Bronchial epithelial cell (primary cell): Measurements from ENCODE around the gene NFILZ. TPM values are rescaled to one million over a fixed set of nuclear protein-coding genes. Genes with fewer than 3 reads are reported as not detected.

ENCODE experiments used
- DNase-seq: peaks from one replicate; pipeline ENCODE4 v3.0.0-alpha.2; 2010; ENCODE audit warnings: low read depth
- FAIRE-seq: peaks from 2 replicates; lab custom pipeline; 2011; peaks lifted over from hg19 to GRCh38; lab: Jason Lieb, UNC
- H3K27me3 ChIP-seq: 2 replicates; pipeline ENCODE4 v1.5.1; 2011; ENCODE audit warnings: low read length; ENCODE audit not compliant: control insufficient read depth, insufficient read depth
- H3K36me3 ChIP-seq: 2 replicates; pipeline ENCODE4 v1.5.1; 2011; ENCODE audit warnings: low read length; ENCODE audit not compliant: control insufficient read depth, insufficient read depth
- H3K4me3 ChIP-seq: 2 replicates; pipeline ENCODE4 v1.5.1; 2011; ENCODE audit warnings: mild to moderate bottlenecking, low read depth, low read length, control low read depth
- total RNA-seq: library from RNA; depleted of rRNA; stranded (reverse); fragments of >200 nt; gene quantifications from 2 replicates; pipeline ENCODE4 v1.2.1, GENCODE V29; 2014
- TF ChIP-seq, protein P1 (sequence below): IDR thresholded peaks from 2 replicates; pipeline ENCODE4 v1.5.1; 2011; ENCODE audit warnings: mild to moderate bottlenecking, moderate library complexity, low read length, control low read depth, inconsistent platforms; ENCODE audit not compliant: insufficient read depth, severe bottlenecking

NFILZ gene
- total RNA-seq, 1 donor from 2014 or later = not detected

DNA sequence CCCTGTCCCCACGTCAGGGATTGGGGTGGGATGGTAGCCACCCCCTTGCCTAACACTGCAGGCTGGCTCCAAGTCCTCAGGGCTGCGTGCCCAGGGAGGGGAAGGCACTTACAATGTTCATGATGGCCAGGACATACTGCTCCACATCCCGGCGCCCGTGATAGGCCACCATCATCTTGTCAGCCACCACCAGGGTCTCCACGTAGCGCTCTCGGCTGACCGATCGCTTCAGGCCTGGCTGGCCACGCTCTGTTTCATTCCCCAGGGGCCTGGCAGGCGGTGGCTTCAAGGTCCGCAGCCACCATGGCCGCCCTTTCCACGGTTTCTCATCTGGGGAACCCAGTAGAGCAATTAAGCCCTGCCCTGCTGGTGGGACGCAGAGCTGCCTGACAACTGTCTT lies 29.6 kb upstream of the NFILZ start:
- DNase-seq = no peak
- H3K27me3 ChIP-seq = no peaks in the 10 kb centered on the region
- TF ChIP-seq, protein P1, sequence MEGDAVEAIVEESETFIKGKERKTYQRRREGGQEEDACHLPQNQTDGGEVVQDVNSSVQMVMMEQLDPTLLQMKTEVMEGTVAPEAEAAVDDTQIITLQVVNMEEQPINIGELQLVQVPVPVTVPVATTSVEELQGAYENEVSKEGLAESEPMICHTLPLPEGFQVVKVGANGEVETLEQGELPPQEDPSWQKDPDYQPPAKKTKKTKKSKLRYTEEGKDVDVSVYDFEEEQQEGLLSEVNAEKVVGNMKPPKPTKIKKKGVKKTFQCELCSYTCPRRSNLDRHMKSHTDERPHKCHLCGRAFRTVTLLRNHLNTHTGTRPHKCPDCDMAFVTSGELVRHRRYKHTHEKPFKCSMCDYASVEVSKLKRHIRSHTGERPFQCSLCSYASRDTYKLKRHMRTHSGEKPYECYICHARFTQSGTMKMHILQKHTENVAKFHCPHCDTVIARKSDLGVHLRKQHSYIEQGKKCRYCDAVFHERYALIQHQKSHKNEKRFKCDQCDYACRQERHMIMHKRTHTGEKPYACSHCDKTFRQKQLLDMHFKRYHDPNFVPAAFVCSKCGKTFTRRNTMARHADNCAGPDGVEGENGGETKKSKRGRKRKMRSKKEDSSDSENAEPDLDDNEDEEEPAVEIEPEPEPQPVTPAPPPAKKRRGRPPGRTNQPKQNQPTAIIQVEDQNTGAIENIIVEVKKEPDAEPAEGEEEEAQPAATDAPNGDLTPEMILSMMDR = no peak
- no peaks in the 10 kb centered on the region for H3K36me3 ChIP-seq
- no peak overlapping the region for H3K4me3 ChIP-seq
- FAIRE-seq = no peak

DNA sequence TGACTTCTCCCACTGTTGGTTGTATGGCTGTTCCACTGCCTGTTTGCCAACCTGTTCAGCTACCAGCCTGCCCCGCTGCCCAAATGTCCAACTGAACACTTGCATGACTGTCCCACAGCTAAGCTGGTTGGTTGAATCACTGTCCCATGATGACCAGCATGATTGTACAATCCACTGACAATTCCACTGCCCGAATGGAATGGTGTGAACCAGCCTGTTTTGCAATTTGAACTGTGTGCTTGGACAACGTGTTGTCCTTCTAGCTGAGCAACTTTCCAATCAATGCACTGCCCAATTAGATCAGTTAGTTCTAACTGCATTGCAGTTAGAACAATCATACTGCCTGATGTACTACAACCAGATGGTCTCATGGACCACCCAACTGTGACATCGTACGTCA lies 28.6 kb upstream of the NFILZ start:
- peak; percentile 82 for FAIRE-seq
- Histone ChIP-seq H3K36me3 (no peaks in the 10 kb centered on the region), H3K27me3 (no peaks in the 10 kb centered on the region), H3K4me3 (no peak overlapping the region)
- TF ChIP-seq, protein P1 = no peak
- no peak for DNase-seq

DNA sequence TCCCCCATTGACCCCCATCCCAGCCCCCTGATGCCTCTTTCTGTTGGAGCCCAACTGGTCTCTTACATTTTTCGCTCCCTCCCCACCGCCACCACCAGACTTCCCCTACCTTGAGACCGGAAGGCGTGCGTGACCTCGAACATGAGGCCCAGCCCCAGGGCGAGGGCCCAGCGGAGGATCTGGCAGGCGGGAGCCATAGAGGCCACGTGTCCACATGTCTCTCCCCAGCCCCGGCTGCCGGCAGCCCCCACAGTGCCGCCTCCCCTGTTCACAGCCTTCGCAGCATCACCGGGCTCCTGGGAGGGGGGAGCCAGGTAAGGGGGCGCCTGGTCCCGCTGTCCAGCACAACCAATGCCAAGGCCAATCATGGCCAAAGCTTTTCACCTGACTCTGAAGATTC lies 24.9 kb upstream of the NFILZ start:
- H3K4me3 ChIP-seq = no peak overlapping the region
- no peaks in the 10 kb centered on the region for H3K36me3 ChIP-seq
- DNase-seq (no peak), FAIRE-seq (no peak)
- H3K27me3 ChIP-seq = peaks cover 5% of the 10 kb centered on the region
- TF ChIP-seq, protein P1 = no peak

DNA sequence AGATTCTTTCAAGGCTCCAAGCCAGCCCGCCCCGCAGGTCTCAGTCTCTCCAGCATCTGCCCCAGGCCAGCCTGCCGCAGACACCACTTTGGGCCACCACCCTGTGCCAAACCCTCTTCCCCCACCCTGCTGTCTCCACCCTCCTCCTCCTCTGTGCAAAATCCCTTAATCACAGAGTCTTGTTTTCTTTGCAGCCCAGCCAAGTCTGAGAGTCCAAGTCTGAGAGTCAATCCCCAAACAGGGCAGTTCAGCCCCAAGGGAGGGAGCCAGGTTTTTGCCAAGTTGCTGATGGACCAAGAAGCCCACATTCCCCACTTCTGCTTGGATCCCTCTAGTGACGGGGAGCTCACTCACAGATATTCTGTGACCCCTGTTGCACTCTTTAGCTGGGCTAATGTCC lies 23.0 kb upstream of the NFILZ start:
- Histone ChIP-seq H3K27me3 (peaks cover 5% of the 10 kb centered on the region), H3K4me3 (no peak overlapping the region), H3K36me3 (no peaks in the 10 kb centered on the region)
- DNase-seq = no peak
- TF ChIP-seq, protein P1 = no peak
- FAIRE-seq = no peak

DNA sequence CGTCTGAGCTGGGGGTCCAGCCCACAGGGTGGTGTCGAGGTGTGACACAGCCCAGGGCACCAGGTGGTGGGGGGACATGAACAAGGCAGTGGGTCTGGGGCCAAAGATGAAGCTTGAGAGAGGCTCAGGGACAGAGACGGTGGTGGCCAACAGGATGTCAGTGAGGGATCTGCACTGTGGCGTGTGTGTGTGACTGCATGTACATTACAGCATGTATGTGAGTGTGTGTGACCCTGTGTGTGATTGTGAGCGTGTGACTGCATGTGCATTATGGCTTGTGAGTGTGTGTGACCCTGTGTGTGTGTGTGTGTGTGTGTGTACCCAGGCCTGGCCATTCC lies 21.5 kb upstream of the NFILZ start:
- TF ChIP-seq, protein P1 = no peak
- FAIRE-seq (no peak), DNase-seq (no peak)
- H3K4me3 ChIP-seq = no peak overlapping the region
- H3K36me3 ChIP-seq = no peaks in the 10 kb centered on the region
- H3K27me3 ChIP-seq = peaks cover 5% of the 10 kb centered on the region

DNA sequence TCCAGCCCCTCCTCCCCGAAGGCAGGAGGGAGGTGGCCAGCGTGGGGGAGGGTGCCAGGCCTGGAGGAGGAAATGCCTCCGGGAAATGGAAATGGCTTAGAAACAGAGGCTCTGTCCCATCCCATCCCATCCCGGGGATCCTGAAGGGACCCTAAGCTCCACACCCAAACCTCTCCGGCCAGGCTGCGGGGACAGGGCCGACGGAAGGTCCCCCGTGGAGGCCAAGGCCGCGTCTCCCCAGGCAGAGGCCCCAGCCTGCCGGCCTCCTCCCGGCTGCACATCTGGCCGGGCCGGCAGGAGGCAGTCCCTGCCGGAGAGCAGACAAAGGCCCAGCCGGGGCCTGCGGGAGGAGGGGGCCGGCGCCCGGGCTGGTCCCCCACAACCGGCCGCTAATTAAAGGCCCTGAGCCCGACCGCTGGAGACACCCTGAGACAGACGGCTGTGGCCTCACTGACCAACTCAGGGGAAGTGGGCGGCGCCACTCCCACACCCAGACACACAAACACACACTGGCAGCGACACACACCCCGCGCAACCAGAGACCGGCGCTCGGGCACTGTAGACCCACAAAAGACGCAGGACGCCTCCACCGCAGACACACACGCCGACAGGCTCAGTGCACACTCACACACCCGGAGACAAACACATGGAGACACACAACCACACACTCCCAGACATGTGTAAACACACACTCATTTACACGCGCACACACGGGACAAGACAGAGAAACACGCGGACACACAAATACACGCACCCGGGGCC lies 21.0 kb upstream of the NFILZ start:
- DNase-seq (no peak), FAIRE-seq (no peak)
- Histone ChIP-seq H3K4me3 (no peak overlapping the region), H3K36me3 (no peaks in the 10 kb centered on the region), H3K27me3 (peaks cover 5% of the 10 kb centered on the region)
- TF ChIP-seq, protein P1 = no peak
